GM12875 (cell line): ENCODE measurements around the gene REEP3.

Source experiments
- H3K4me3 ChIP-seq: one replicate; pipeline ENCODE4 v1.5.1; 2011; ENCODE audit warnings: low read depth, low read length, control low read depth
- TF ChIP-seq, protein P1 (sequence below): IDR thresholded peaks from 2 replicates; pipeline ENCODE4 v1.5.1; 2011; ENCODE audit warnings: low read depth, mild to moderate bottlenecking, control low read depth, inconsistent platforms, low read length, moderate library complexity, borderline replicate concordance; ENCODE audit not compliant: insufficient read depth

Gene REEP3

DNA sequence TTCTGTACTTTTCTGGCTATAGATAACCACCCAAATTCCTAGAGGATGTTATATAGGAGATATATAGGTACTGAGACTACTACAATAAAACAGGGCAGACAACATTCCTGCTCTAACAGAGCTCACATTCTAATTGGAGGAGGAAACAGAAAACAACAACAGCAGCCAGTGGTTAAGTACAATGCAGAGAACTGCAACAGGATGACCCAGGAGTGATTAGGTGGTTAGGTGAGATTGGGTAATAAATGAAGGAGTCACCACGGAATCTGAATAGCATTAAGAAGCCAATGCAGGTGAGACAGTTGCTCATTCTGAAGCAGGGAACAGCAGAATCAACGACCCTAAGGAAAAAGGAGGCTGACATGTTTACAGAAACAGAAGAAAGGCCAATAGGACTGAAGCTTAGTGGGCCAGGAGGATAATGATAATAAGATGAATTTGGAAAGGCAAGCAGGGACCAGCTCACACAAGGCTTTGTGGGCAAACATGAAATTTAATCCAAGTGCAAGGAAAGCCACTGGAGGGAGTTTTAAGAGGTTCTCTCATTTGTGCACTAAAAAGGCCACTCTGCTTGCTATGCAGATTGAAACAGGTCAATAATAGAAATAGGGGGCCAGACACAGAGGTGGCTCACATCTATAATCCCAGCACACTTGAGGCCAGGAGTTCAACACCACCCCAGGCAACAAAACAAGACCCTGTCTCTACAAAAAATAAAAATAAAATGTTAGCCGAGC lies 16.9 kb upstream of the REEP3 start:
- TF ChIP-seq, protein P1, sequence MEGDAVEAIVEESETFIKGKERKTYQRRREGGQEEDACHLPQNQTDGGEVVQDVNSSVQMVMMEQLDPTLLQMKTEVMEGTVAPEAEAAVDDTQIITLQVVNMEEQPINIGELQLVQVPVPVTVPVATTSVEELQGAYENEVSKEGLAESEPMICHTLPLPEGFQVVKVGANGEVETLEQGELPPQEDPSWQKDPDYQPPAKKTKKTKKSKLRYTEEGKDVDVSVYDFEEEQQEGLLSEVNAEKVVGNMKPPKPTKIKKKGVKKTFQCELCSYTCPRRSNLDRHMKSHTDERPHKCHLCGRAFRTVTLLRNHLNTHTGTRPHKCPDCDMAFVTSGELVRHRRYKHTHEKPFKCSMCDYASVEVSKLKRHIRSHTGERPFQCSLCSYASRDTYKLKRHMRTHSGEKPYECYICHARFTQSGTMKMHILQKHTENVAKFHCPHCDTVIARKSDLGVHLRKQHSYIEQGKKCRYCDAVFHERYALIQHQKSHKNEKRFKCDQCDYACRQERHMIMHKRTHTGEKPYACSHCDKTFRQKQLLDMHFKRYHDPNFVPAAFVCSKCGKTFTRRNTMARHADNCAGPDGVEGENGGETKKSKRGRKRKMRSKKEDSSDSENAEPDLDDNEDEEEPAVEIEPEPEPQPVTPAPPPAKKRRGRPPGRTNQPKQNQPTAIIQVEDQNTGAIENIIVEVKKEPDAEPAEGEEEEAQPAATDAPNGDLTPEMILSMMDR = no peak
- H3K4me3 ChIP-seq = no peak overlapping the region

DNA sequence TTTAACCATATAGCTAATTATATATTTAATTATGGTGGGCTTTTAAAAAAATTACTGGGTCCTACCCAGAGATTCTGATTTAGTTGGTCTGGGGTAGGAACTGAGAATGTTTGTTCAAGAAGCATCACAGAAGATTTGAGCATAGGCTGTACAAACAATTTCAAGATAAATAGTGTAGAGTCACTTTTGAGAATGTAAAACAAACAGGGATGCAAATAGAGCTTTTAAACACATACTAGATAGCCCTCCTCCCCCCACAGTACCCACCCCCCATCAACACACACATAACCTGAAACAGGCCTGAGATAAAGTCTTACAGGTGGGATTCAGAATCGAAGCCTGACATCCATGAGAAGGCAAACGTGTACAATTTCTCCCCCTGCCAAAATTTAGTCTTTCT lies 15.6 kb upstream of the REEP3 start:
- no peak overlapping the region for H3K4me3 ChIP-seq
- TF ChIP-seq, protein P1 = no peak

DNA sequence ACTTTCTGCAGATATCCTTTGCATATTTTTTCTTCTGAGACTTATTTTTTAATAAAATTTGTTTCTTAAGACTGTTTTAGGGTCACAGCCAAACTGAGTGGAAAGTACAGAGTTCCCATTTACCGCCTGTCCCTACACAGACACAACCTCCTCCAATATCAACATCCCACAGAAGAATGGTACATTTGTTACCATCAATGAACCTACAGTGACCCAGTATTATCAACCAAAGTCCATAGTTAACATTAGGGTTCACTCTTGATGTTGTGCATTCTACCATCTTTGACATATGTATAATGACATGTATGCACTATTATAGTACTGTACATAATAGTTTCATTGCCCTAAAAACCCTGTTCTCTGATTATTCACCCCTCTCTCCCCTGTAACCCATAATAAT lies 14.6 kb upstream of the REEP3 start:
- H3K4me3 ChIP-seq = no peak overlapping the region
- TF ChIP-seq, protein P1 = no peak

DNA sequence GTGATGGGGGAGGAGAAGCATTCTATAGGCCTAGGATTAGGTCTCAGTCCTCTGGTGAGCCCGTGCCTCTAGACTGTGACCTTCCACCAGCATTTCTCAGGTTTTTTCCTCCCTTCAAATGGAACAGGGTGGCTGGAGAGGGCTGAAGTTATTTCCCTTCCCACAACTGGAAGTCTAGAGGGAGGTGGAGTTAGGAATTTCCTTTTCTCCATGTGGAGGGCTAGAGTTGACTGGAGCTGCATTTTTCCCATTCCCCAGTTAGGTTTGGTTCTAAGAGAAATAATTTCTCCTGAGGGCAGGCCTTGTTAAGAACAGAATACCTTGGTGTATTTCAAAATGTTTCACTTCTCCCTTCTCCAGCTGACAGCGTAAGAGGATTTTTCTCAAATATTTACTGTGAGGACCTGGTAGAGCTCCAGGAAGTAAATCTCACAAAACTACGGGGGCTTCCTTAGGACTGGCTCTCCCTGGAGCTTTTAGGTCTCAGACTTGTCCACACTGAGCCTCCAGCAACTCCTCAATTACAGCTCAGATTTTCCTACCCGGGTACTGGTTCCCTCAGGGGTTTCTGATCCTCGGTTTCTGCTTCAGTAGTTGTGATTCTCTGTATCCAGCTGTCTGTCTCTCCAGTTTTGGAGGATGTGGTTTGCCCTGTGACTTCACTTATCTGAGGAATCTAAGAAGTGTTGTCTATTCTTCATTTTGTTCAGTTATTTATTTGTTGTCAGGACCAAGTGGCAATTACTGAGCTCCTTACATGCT lies 6.0 kb upstream of the REEP3 start:
- no peak overlapping the region for H3K4me3 ChIP-seq
- TF ChIP-seq, protein P1 = no peak

DNA sequence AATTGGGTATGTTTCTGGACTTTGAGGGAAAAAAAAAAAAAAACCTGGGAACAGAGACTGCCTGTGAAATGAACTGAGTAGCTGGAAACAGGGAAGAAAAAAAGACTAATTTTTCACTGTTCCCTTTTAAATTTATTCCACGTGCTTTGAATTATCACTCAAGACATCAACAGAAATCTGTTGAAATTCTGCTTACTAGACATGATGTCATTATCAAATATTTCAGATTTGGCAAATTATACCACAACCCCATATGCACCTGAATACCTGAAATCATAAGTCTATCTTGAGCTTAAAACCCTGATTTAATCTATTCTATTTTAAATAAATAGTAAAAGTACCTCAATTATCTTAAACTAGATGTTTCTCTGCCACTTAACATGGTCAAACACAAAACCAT lies 5.0 kb upstream of the REEP3 start:
- no peak overlapping the region for H3K4me3 ChIP-seq
- TF ChIP-seq, protein P1 = no peak

DNA sequence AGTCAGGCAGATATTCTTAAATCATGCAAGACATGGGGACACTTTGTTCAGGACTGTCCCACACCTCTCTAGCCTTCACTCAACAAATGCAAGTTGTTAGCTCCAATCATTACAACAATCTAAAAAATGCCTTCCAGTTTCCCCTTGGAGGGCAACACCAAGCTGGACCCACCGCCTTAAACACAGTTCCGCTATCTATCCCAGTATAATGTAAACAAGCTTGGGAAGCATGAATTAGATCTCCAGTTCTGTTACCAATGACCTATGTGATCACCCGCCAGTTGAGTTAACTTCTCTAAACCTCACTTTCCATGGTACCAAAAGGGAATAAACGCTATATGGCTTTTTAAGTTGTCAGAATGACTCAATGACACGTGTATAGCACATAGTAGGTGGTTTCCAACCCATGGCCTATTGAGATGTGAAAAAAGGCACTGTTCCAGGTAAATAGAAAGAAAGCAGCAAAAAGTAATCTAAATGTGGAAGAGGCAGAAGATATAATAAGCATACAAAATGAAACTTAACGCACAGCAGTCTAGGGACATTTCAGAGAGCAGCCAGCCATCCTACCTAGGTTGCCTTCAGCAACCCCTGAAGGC lies 2.4 kb upstream of the REEP3 start:
- TF ChIP-seq, protein P1 = no peak

More for the DNA sequence above, 2.4 kb upstream of the REEP3 start:
- H3K4me3 ChIP-seq = no peak overlapping the region
